ENCODE data around the gene KCTD4. TPM values are rescaled to one million over a fixed set of nuclear protein-coding genes. Genes with fewer than 3 reads are reported as not detected.

KCTD4 gene
- total and polyA plus RNA-seq, 10 of the 15 experiments (the other 5 are each of a cell fraction or from before 2014, with no cell fraction given), result 0.09 TPM; not detected in 9

GRCh38 chr13:45243077-45243476, 42.2 kb upstream of the KCTD4 start:
- TF ChIP-seq HDGF (IDR thresholded peaks at IDR 0.05), result no peak
- TF ChIP-seq TBL1XR1 (IDR thresholded peaks at IDR 0.05; ENCODE audit: low read depth, low read length), result no peak
- no peak for TF ChIP-seq MEF2A (IDR thresholded peaks at IDR 0.05; ENCODE audit: insufficient read depth, low read depth, low read length)
- no peak for TF ChIP-seq MXI1 (IDR thresholded peaks at IDR 0.05; ENCODE audit: low read depth, low read length)
- no peak for TF ChIP-seq RELA (IDR thresholded peaks at IDR 0.05; ENCODE audit: borderline replicate concordance, partially characterized antibody)
- TF ChIP-seq CBX3 (IDR thresholded peaks at IDR 0.05; ENCODE audit: borderline replicate concordance, low read depth), result no peak
- TF ChIP-seq GATAD2B (conservative IDR thresholded peaks at IDR 0.05; ENCODE audit: low read depth), result no peak
- TF ChIP-seq, protein P1, sequence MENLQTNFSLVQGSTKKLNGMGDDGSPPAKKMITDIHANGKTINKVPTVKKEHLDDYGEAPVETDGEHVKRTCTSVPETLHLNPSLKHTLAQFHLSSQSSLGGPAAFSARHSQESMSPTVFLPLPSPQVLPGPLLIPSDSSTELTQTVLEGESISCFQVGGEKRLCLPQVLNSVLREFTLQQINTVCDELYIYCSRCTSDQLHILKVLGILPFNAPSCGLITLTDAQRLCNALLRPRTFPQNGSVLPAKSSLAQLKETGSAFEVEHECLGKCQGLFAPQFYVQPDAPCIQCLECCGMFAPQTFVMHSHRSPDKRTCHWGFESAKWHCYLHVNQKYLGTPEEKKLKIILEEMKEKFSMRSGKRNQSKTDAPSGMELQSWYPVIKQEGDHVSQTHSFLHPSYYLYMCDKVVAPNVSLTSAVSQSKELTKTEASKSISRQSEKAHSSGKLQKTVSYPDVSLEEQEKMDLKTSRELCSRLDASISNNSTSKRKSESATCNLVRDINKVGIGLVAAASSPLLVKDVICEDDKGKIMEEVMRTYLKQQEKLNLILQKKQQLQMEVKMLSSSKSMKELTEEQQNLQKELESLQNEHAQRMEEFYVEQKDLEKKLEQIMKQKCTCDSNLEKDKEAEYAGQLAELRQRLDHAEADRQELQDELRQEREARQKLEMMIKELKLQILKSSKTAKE (IDR thresholded peaks at IDR 0.05; ENCODE audit: low read depth, poor library complexity, severe bottlenecking), result no peak
- TF ChIP-seq CREB1 (IDR thresholded peaks at IDR 0.05; ENCODE audit: low read depth), result no peak
- no peak for TF ChIP-seq ESRRA (IDR thresholded peaks at IDR 0.05; ENCODE audit: low read length)
- no peak for TF ChIP-seq STAT3 (IDR thresholded peaks at IDR 0.05; ENCODE audit: low read depth, low read length)
- no peak for TF ChIP-seq POLR2A (IDR thresholded peaks at IDR 0.05; ENCODE audit: low read depth, low read length)
- no peak overlapping the region for H2AFZ ChIP-seq (ENCODE audit: control insufficient read depth, low read depth, low read length)
- intact Hi-C loops (cut with micrococcal nuclease; ENCODE audit: unreplicated experiment) (no loop called here), in situ Hi-C loops (cut with MboI) (no loop called here)
- H3K27ac ChIP-seq (ENCODE audit: control insufficient read depth, insufficient read depth), result no peak overlapping the region
- no peaks in the 10 kb centered on the region for H3K4me1 ChIP-seq (ENCODE audit: control insufficient read depth, insufficient read depth, low read length)
- CTCF ChIA-PET, result no interaction called here
- no peak overlapping the region for H3K4me2 ChIP-seq (ENCODE audit: control insufficient read depth, insufficient read depth)
- FAIRE-seq, result no peak
- H3K9me3 ChIP-seq (replicated peaks; ENCODE audit: control insufficient read depth, insufficient read depth, low read length), result no peaks in the 10 kb centered on the region
- H3K4me3 ChIP-seq, result no peak overlapping the region
- WGBS (ENCODE audit: insufficient coverage, insufficient replicate concordance, low lambda C conversion rate, missing lambda C conversion rate), result 98% methylated on average over 8 of the region's 8 CpGs
- POLR2A ChIA-PET, result no interaction called here
- no peaks in the 10 kb centered on the region for H3K36me3 ChIP-seq (ENCODE audit: control insufficient read depth in 2 of 2, insufficient read depth in 2 of 2, low read length in 1 of 2)
- no TSS peak for BruUV-seq (replicated peaks)
- no peaks in the 10 kb centered on the region for H3K79me2 ChIP-seq (ENCODE audit: control insufficient read depth, insufficient read depth, low read length)
- RAD21 ChIA-PET (ENCODE audit: unreplicated experiment), result no interaction called here
- ATAC-seq, result no peak
- H3K27me3 ChIP-seq (replicated peaks in 1 of 2; ENCODE audit: control insufficient read depth in 2 of 2, insufficient read depth in 2 of 2, low read length in 1 of 2), result no peaks in the 10 kb centered on the region
- H4K20me1 ChIP-seq (ENCODE audit: control insufficient read depth, insufficient read depth), result no peaks in the 10 kb centered on the region
- SMC1A ChIA-PET (ENCODE audit: uncharacterized antibody, unreplicated experiment), result no interaction called here
- H3K9ac ChIP-seq (ENCODE audit: control insufficient read depth, insufficient read depth, low read length), result no peak overlapping the region
- DNase-seq (ENCODE audit: low read depth, low spot score), result no peak

Measured in GM12878 (cell line).